GM21515 (cell line): ENCODE measurements around the gene INPPL1.
"Not testable (repeated sequence)": the region's sequence is repeated elsewhere in the genome, so short reads cannot be mapped to it uniquely, and the experiment has no call there.

Source experiments
- ATAC-seq: cut with Tn5 transposase; IDR thresholded peaks from one replicate; pipeline ENCODE4 v1.9.1; 2021; ENCODE audit not compliant: unreplicated experiment

The INPPL1 gene, protein sequence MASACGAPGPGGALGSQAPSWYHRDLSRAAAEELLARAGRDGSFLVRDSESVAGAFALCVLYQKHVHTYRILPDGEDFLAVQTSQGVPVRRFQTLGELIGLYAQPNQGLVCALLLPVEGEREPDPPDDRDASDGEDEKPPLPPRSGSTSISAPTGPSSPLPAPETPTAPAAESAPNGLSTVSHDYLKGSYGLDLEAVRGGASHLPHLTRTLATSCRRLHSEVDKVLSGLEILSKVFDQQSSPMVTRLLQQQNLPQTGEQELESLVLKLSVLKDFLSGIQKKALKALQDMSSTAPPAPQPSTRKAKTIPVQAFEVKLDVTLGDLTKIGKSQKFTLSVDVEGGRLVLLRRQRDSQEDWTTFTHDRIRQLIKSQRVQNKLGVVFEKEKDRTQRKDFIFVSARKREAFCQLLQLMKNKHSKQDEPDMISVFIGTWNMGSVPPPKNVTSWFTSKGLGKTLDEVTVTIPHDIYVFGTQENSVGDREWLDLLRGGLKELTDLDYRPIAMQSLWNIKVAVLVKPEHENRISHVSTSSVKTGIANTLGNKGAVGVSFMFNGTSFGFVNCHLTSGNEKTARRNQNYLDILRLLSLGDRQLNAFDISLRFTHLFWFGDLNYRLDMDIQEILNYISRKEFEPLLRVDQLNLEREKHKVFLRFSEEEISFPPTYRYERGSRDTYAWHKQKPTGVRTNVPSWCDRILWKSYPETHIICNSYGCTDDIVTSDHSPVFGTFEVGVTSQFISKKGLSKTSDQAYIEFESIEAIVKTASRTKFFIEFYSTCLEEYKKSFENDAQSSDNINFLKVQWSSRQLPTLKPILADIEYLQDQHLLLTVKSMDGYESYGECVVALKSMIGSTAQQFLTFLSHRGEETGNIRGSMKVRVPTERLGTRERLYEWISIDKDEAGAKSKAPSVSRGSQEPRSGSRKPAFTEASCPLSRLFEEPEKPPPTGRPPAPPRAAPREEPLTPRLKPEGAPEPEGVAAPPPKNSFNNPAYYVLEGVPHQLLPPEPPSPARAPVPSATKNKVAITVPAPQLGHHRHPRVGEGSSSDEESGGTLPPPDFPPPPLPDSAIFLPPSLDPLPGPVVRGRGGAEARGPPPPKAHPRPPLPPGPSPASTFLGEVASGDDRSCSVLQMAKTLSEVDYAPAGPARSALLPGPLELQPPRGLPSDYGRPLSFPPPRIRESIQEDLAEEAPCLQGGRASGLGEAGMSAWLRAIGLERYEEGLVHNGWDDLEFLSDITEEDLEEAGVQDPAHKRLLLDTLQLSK

GRCh38 chr11:72224564-72225410 is at the start of gene INPPL1:
Gene INPPL1 (plus strand): TSS chr11:72224767. CDS start chr11:72224985, 218 bp downstream.
- ATAC-seq: no peak

DNA sequence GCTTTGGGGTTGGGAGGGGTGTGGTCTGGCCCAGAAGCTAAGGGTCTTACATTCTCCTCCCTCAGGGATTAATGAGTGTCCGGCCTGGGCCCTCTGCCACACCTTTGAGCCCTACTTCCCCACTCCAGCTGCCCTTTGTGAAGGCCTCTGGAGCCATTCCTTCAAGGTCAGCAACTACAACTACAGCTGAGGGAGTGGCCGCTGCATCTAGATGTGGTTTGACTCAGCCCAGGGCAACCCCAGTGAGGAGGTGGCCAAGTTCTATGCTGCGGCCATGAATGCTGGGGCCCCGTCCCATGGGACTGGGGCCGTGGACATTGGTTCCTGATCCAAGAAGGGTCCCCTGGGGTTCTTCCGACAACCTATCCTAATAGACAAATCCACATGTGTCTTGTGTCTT is 46.9 kb upstream of the INPPL1 start:
- no peak for ATAC-seq

DNA sequence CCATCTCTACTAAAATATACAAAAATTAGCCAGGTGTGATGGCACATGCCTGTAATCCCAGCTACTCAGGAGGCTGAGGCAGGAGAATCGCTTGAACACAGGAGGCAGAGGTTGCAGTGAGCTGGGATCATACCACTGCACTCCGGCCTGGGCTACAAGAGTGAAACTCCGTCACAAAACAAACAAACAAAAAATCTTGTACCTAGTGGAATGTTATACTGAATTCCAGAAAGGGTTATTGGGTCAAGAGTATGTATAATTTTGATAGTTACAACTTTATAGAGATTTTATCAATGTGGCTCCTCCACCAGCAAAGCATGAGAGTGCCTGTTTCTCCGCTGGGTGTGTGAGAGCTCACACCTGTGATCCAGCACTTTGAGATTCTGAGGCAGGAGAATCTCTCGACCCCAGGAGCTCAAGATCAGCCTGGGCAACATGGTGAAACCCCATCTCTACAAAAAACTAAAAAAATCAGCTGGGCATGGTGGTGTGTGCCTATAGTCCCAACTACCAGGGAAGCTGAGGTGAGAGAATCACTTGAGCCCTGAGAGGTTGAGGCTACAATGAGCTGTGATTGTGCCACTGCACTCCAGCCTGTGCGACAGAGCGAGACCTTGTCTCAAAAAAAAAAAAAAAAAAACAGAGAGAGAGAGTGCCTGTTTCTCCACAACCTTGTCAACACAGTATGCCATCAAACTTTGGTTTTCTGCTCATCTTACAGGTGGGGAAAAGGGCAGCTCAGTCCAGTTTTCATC is 45.3 kb upstream of the INPPL1 start:
- no peak for ATAC-seq

GRCh38 chr11:72179804-72180396 is 44.7 kb upstream of the INPPL1 start:
- no peak for ATAC-seq

- ATAC-seq: not testable (repeated sequence)
These were observed 43.5 kb upstream of the INPPL1 start for GRCh38 chr11:72180892-72181552.

DNA sequence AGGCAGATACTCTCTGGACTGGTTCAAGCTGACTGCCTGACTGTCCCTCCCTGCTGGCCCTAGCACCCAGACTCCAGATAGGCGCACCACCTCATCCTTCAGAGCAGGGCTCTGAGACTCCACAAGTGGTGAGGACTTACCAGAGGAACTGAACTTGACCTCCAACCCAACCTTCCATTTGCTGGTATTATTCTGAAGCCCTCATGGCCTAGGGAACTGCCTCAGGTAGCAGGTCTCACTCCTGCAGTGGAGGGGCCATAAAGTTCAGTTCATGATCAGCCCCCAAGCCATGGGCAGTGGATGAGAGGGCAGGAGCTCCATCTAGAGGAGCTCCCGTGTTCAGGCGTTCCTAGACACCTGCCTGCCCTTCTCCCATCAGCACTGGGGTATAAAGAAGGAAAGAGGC is 43.0 kb upstream of the INPPL1 start:
- not testable (repeated sequence) for ATAC-seq

DNA sequence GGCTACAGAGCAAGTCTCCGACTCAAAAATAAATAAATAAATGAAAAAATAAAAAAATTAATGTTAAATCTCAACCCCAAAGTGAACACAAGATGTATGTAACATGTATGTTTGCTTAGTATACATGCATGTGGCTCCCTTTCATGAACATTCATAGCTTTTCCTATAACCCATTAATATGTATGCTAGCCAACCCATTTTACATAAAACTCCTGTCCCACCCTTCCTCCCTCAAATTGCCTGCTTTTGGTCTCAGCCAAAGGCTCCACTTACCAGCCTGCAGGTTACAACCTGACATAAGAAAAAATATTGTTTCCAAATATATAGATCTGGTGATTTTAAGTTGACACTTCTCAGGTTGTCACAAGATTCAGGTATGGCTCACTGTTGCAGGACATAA is 36.3 kb upstream of the INPPL1 start:
- no peak for ATAC-seq

DNA sequence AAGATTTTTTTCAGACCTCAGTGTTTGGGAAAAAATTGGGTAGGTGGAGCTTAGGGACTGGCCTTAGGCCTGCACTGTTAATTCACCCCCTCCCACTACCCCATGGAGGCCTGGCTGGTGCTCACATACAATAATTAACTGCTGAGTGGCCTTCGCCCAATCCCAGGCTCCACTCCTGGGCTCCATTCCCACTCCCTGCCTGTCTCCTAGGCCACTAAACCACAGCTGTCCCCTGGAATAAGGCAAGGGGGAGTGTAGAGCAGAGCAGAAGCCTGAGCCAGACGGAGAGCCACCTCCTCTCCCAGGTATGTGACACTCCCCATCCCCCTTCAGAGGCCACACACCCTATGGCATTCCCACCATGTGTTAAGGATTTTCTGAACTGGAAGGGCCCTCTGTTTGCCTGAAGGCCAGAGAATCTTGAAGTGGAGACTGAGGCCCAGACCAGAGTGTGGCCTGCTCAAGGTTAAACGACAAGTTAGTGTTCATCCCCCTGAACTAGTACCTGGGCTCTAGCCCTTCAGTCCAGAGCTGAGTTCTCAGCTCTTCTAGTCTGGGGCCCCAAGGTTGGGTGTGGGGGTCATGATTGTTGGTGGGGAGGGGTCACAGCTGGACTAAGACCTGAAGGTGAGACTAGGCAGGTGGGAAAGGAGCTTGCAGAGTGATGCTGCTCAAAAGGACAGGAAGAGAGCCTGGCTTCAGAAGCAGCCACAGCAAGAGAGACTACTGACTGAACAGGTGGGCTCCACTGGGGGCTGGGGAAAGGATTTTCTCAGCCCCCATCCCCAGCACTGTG is 34.9 kb upstream of the INPPL1 start:
- ATAC-seq: no peak

DNA sequence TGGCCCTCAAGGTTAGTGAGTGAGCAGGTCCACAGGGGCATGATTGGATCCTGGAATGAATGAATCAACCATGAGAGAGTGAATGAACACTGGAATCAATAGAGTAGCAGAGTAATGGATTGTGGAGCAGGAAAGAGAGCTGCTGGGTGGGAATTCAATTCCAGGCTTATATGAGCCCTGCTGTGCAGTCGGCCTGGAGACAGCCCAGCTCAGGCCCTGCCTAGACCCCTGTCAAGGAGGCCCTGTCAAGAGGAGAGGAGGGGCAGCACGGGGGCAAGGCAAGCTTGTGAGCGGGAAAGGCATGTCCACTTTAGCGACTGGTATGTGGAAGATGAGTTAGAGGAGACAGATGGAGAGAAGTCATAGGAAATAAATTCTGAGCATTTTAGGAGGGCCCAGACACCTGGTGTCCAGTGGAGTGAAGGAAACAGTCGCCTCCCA is 33.9 kb upstream of the INPPL1 start:
- no peak for ATAC-seq

- no peak for ATAC-seq
These were observed 32.6 kb upstream of the INPPL1 start, which contains the start of gene FOLR1 for GRCh38 chr11:72191961-72192381. Gene FOLR1 (plus strand): TSS chr11:72192140. CDS start chr11:72192174, 34 bp downstream.

GRCh38 chr11:72195518-72196270 is 28.9 kb upstream of the INPPL1 start:
- no peak for ATAC-seq

GRCh38 chr11:72201445-72201844 is 23.1 kb upstream of the INPPL1 start:
- ATAC-seq: not testable (repeated sequence)

GRCh38 chr11:72202571-72202970 is 22.0 kb upstream of the INPPL1 start:
- ATAC-seq: no peak

- ATAC-seq: no peak
These were observed 21.4 kb upstream of the INPPL1 start for GRCh38 chr11:72203163-72203562.

DNA sequence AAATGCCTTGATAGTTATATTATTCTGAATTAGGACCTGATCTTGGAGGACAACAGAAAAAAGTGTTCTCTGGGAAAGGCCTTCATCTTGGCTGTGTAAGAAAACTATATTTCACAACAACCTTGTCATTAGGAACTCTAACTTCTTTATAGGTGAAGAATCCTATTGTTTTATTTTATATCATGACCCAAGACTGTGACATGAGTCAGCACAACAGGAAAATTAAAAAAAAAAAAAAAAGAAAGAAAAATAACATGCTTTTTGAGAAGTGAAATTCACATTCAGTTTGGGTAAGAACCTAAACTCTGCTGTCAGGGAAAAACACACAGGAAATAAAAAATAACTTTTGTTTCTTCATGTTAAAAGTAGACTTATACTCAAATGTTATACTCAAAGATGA is 19.7 kb upstream of the INPPL1 start:
- ATAC-seq: no peak

- ATAC-seq: not testable (repeated sequence)
These were observed 17.8 kb upstream of the INPPL1 start for GRCh38 chr11:72206794-72207193.

DNA sequence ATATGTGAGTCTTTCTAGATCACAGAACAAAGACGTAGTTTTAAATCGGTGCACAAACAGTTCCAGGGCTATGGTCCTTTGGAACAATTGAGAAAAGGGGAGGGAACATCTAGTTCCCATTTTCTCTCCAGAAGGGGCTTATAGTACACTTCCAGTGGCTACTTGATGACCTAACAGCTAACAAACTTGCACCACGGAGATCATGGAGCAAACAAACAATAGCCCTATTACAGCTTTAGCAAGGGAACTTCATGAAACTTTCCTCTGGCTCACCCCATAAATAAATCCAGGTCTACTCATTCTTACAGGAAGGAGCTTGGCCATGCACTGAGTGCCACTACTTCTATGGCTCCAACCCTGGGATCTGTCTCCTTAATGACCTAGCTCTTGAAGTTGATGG is 16.3 kb upstream of the INPPL1 start:
- ATAC-seq: no peak
